ENCODE measurements around the gene RPL10.

The RPL10 gene

DNA sequence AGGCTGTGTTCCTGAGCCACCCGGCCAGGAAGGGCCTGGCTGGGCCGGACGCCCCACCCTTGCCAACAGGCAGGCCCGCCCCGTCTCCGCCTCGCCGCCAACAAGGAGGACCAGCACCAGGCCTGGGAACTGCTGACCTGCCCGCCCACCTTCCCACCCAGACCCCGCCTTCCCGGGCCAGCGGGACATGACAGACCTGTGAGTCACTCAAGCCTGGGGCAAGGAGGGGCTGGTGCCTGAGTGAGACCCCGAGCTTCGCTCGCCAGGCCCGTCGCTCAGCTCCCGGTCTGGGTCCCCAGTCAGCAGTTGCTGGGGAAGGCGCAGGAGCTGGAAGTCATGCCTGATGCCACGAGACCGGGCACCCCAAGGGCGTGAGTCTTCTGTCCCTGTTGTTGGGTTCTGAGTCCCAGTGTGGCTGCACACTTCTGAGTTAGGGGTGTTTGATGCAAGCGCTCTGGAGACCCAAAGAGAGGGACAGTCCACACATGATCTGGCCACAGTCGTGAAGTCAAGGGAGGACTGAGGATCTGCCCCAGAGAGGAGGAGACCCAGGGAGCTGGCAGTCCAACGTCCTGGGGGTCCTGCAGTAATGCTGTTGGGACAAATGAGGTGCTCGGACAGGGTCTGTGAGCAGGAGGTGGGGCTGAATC lies 11.2 kb downstream of the RPL10 start, which contains the start of gene DNASE1L1:
DNASE1L1 (minus strand) TSS at position 33 of the 650 bp plus-strand sequence. CDS start 3,686 bp downstream, outside the sequence.
- no peaks in the 10 kb centered on the region for H3K9me3 ChIP-seq (ENCODE audit: control insufficient read depth, insufficient read depth, low read length)
- H3K36me3 ChIP-seq (ENCODE audit: insufficient read depth, low read length), result no peaks in the 10 kb centered on the region
- H3K9ac ChIP-seq (ENCODE audit: low read depth, low read length), result peak within 1 kb of the TSS; percentile 64
- no peaks in the 10 kb centered on the region; the same call in 1 of the 2 replicates for H3K4me1 ChIP-seq (ENCODE audit: insufficient read depth, low read length)

DNA sequence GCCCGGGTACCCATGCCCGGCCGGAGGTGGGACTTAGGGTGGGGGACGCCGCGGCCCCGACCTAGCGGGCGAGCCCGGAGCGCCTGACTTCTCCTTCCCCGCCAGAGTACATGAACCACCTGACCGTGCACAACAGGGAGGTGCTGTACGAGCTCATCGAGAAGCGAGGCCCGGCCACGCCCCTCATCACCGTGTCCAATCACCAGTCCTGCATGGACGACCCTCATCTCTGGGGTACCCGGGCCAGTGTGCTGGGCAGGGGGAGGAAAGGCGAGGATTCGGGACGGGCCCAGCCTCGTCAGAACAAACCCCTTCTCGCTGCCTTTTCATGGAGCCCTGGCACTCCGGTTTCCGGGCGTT lies 13.8 kb downstream of the RPL10 start:
- Histone ChIP-seq H3K36me3 (ENCODE audit: insufficient read depth, low read length) (no peaks in the 10 kb centered on the region), H3K4me1 (ENCODE audit: insufficient read depth, low read length) (no peaks in the 10 kb centered on the region; the same call in 1 of the 2 replicates), H3K9ac (ENCODE audit: low read depth, low read length) (peak overlapping the region; percentile 66), H3K9me3 (ENCODE audit: control insufficient read depth, insufficient read depth, low read length) (no peaks in the 10 kb centered on the region)

- Histone ChIP-seq H3K9ac (ENCODE audit: low read depth, low read length) (peak overlapping the region; percentile 66), H3K4me1 (ENCODE audit: insufficient read depth, low read length) (no peaks in the 10 kb centered on the region; the same call in 1 of the 2 replicates), H3K9me3 (ENCODE audit: control insufficient read depth, insufficient read depth, low read length) (no peaks in the 10 kb centered on the region), H3K36me3 (ENCODE audit: insufficient read depth, low read length) (no peaks in the 10 kb centered on the region)
Observed at GRCh38 chrX:154412468-154412867, 14.3 kb downstream of the RPL10 start.

GRCh38 chrX:154413142-154413541 lies 15.0 kb downstream of the RPL10 start:
- Histone ChIP-seq H3K4me1 (ENCODE audit: insufficient read depth, low read length) (no peaks in the 10 kb centered on the region; the same call in 1 of the 2 replicates), H3K36me3 (ENCODE audit: insufficient read depth, low read length) (no peaks in the 10 kb centered on the region)

DNA sequence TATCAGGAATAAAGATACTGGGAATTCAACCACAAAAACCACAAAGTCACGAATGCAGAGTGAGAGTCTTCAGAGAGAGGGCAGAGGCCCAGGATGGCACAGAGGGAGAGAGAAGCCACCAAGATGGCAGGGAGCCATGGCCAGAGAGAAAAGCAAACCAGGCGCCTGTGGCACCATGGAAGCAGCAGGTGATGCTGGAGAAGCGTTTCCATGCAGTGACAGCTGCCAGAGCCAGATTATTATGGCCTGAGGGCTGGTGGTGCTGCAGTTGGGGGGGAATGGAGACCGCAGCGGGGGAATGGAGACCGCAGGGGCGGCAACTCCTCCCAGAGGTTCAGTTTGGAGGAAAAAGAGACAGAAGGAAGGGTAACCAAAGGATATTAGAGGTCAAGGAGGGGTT lies 19.0 kb downstream of the RPL10 start:
- H3K36me3 ChIP-seq (ENCODE audit: insufficient read depth, low read length), result no peaks in the 10 kb centered on the region
- no peaks in the 10 kb centered on the region for H3K4me1 ChIP-seq (ENCODE audit: insufficient read depth, low read length)
- H3K9ac ChIP-seq (ENCODE audit: low read depth, low read length), result no peak overlapping the region
- no peaks in the 10 kb centered on the region for H3K9me3 ChIP-seq (ENCODE audit: control insufficient read depth, insufficient read depth, low read length)

More at GRCh38 chrX:154413142-154413541, 15.0 kb downstream of the RPL10 start:
- no peaks in the 10 kb centered on the region for H3K9me3 ChIP-seq (ENCODE audit: control insufficient read depth, insufficient read depth, low read length)
- no peak overlapping the region for H3K9ac ChIP-seq (ENCODE audit: low read depth, low read length)

DNA sequence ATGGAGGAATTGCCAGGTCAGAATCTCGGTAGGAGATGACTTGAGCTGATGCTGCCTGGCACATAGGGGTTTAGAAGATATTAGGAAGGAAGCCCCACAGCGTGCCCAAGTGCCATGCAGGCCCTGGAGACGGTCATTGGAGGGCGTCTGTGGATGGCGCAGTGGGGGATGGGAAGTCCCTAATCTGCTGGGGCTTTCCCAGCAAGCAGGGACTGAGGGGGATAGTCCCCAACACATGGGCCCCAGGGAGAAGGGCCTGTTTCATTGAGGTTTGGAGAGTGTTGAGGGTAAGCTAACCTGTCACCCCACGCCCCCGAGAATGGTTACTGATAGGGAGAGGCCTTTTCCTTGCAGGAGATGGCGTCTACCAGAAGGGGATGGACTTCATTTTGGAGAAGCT lies 21.0 kb downstream of the RPL10 start:
- no peaks in the 10 kb centered on the region for H3K4me1 ChIP-seq (ENCODE audit: insufficient read depth, low read length)
- no peak overlapping the region for H3K9ac ChIP-seq (ENCODE audit: low read depth, low read length)
- no peaks in the 10 kb centered on the region for H3K9me3 ChIP-seq (ENCODE audit: control insufficient read depth, insufficient read depth, low read length)
- no peaks in the 10 kb centered on the region for H3K36me3 ChIP-seq (ENCODE audit: insufficient read depth, low read length)

DNA sequence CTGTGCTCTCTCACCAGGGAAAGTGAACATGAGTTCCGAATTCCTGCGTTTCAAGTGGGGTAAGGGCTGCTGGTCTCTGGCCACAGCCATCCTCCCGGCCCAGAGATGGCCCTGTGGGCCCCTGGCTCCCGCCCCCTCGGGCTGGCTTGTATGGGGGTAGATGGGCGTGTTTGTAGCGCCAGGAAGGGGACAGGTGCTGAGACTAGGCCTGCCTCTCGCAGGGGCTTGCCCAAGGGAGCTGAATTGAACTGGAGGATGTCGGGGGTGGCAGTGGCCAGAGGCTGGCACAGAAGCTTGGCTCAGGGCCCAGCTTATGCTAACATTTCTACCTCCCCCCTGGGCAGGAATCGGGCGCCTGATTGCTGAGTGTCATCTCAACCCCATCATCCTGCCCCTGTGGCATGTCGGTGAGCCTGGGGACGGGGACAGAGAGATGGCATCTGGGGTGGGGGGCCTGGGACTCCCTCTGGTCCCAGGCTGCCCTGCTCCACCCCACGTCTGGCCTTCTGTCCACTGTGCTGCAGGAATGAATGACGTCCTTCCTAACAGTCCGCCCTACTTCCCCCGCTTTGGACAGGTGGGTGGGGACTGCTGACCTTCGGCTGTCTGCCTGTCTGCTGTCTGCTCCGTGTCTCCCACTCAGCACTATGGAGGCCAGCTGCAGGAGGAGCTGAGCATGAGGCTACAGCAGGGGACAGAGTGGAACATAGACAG lies 21.7 kb downstream of the RPL10 start:
- H3K9me3 ChIP-seq (ENCODE audit: control insufficient read depth, insufficient read depth, low read length), result no peaks in the 10 kb centered on the region
- no peak overlapping the region for H3K9ac ChIP-seq (ENCODE audit: low read depth, low read length)

GRCh38 chrX:154420402-154420756 lies 22.2 kb downstream of the RPL10 start:
- no peaks in the 10 kb centered on the region for H3K9me3 ChIP-seq (ENCODE audit: control insufficient read depth, insufficient read depth, low read length)
- H3K4me1 ChIP-seq (ENCODE audit: insufficient read depth, low read length), result no peaks in the 10 kb centered on the region
- no peaks in the 10 kb centered on the region for H3K36me3 ChIP-seq (ENCODE audit: insufficient read depth, low read length)
- no peak overlapping the region for H3K9ac ChIP-seq (ENCODE audit: low read depth, low read length)

More for the DNA sequence above, 21.7 kb downstream of the RPL10 start:
- H3K4me1 ChIP-seq (ENCODE audit: insufficient read depth, low read length), result no peaks in the 10 kb centered on the region
- no peaks in the 10 kb centered on the region for H3K36me3 ChIP-seq (ENCODE audit: insufficient read depth, low read length)

DNA sequence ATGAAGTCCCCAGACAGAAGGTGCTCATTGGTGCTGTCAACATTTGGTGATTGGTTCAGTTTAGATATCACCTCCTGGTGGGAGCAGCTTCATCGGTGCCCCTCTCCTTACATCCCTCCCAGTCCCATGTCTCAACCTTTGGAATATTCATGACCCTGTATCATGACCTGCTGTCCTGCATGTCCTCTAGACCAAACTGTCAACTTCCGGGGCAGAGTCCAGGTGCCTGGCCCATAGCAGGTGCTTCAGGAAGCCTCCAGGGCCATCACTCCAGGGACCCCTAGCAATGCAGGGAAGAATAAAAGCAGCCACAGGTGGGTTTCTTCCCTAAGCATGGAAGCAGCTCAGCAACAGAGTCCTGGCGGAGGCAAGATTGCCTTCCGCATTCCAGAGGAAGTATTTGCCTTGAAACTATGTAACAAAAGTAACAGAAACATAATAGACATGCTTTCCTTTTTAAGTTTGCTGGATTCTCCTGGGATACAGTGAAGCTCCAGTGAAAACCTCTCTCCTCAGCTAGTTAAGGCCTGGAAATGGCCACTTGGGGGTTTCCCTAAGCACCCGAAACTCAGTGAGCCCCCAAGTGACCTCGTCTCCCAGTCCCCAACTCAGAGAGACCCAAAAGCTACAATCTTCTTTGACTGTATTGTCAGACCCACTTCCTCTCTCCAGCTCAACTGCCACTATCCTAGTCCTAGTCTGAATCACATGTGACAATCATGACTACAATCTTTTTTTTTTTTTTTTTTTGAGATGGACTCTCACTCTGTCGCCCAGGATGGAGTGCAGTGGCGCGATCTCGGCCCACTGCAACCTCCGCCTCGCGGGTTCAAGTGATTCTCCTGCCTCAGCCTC lies 29.0 kb downstream of the RPL10 start:
- no peaks in the 10 kb centered on the region for H3K36me3 ChIP-seq (ENCODE audit: insufficient read depth, low read length)
- no peak overlapping the region; the same call in 1 of the 2 replicates for H3K9ac ChIP-seq (ENCODE audit: low read depth, low read length)
- peaks cover 8% of the 10 kb centered on the region for H3K4me1 ChIP-seq (ENCODE audit: insufficient read depth, low read length)
- no peaks in the 10 kb centered on the region; the same call in 1 of the 2 replicates for H3K9me3 ChIP-seq (ENCODE audit: control insufficient read depth, insufficient read depth, low read length)

GRCh38 chrX:154428176-154429171 lies 30.3 kb downstream of the RPL10 start, which contains the start of gene ATP6AP1:
TSS of gene ATP6AP1 (plus strand) at chrX:154428677. CDS start at chrX:154428693, 16 bp downstream.
- Histone ChIP-seq H3K36me3 (ENCODE audit: insufficient read depth, low read length) (no peaks in the 10 kb centered on the region), H3K9me3 (ENCODE audit: control insufficient read depth, insufficient read depth, low read length) (no peaks in the 10 kb centered on the region; the same call in 1 of the 2 replicates), H3K4me1 (ENCODE audit: insufficient read depth, low read length) (peaks cover 8% of the 10 kb centered on the region), H3K9ac (ENCODE audit: low read depth, low read length) (peak within 1 kb of the TSS; percentile 54; the same call in 1 of the 2 replicates)

DNA sequence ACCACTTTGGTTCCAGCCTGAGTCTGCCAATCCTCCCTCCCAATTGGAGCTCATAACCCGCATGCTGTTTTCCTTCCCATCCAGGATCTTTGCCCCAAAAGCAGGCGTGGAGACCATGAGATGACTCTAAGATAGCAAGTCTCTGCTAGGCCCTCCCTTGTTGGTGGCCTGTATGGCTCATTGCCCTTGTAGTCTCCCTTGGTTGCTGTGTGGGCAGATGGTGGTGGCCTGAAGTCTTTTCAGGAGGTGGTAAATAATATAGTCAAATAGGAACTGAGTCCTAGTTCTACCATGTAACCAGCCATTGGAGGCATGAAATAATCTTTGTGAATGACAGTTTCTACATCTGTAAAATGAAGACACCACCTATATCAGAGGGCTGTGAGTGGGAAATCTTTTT lies 31.5 kb downstream of the RPL10 start:
- no peaks in the 10 kb centered on the region for H3K36me3 ChIP-seq (ENCODE audit: insufficient read depth, low read length)
- H3K9me3 ChIP-seq (ENCODE audit: control insufficient read depth, insufficient read depth, low read length), result no peaks in the 10 kb centered on the region; the same call in 1 of the 2 replicates
- peaks cover 8% of the 10 kb centered on the region for H3K4me1 ChIP-seq (ENCODE audit: insufficient read depth, low read length)
- no peak overlapping the region for H3K9ac ChIP-seq (ENCODE audit: low read depth, low read length)

GRCh38 chrX:154430479-154430878 lies 32.3 kb downstream of the RPL10 start:
- no peak overlapping the region for H3K9ac ChIP-seq (ENCODE audit: low read depth, low read length)
- no peaks in the 10 kb centered on the region for H3K36me3 ChIP-seq (ENCODE audit: insufficient read depth, low read length)
- H3K4me1 ChIP-seq (ENCODE audit: insufficient read depth, low read length), result peaks cover 8% of the 10 kb centered on the region
- no peaks in the 10 kb centered on the region; the same call in 1 of the 2 replicates for H3K9me3 ChIP-seq (ENCODE audit: control insufficient read depth, insufficient read depth, low read length)

- Histone ChIP-seq H3K4me1 (ENCODE audit: insufficient read depth, low read length) (peaks cover 8% of the 10 kb centered on the region), H3K9me3 (ENCODE audit: control insufficient read depth, insufficient read depth, low read length) (no peaks in the 10 kb centered on the region; the same call in 1 of the 2 replicates), H3K9ac (ENCODE audit: low read depth, low read length) (no peak overlapping the region), H3K36me3 (ENCODE audit: insufficient read depth, low read length) (no peaks in the 10 kb centered on the region)
Observed at GRCh38 chrX:154430916-154431315, 32.7 kb downstream of the RPL10 start.
